Hypothalamus (tissue), 51 donors: ENCODE results near the gene ERGIC1.

ENCODE experiments used
- DNase-seq, 51 donors: peaks; one replicate each; lab custom pipeline; 2025; lab: John Stamatoyannopoulos, UW

Gene ERGIC1

DNA sequence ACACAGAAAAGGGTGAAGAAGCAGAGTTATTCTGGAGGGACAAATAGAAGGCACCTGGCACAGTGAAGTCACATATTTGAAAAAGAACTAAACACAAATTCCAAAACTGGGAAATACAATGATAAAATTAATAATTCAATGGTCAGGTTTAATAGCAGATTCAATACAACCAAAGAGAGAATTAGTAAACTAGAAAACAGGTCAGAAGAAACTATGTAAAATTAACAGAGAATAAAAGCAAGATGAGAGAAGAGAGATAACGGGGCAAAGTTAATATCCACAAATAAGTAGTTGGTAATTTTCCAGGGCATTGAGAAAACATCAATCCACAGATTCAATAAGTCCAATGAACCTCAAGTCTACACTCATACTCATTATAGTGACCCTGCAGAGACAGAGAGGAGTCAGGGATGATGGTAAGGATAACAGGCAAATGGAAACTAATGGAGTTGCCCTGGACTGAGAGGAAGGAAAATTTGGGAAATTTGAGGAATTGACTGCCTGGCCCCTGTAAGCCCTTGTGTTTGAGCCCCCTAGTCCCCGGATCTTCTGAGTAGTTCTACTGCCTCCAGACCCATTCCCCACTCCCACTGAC lies 8.3 kb upstream of the ERGIC1 start:
- DNase-seq: no peak

DNA sequence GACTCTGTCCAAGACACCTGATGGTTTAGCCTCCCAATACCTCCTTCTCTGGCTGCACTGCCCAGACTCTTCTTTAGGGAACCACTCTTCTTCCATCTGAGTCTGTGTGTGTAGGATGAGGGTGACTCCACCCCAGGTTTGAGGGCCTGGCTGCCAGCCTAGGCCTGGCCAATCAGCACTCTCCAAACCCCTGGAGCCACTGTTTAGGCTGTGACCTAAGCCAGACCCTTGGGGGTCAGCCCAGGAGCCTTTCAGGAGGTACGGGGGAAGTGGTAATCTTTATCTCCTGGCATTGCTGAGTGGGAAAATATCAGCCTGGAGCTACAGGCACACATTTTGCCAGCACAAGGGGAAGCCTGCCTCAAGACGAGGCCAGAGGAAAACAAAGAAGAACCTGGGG lies 6.2 kb upstream of the ERGIC1 start:
- no peak for DNase-seq

DNA sequence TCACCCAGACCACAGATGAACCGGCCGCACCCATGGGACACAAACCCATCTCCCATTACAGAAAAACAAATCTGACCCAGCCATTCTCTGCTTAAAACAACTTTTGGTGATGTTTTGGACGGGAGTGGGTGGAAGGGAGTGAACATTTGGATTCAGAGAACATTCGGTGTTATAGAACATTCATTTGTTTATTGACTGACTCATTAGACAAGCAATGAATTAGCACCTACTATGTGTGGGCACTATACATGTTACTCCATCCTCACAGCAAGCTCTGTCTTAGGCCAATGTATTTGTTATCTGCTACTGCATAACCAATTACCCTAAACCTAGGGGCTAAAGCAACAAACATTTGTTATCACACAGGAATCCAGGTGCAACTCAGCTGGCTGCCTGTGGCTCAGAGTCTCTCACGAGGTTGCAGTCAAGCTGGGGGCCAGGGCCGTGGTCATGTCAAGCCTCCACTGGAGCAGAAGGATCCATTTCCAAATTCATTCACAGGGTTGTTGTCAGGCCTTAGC lies 5.1 kb upstream of the ERGIC1 start:
- DNase-seq: no peak

DNA sequence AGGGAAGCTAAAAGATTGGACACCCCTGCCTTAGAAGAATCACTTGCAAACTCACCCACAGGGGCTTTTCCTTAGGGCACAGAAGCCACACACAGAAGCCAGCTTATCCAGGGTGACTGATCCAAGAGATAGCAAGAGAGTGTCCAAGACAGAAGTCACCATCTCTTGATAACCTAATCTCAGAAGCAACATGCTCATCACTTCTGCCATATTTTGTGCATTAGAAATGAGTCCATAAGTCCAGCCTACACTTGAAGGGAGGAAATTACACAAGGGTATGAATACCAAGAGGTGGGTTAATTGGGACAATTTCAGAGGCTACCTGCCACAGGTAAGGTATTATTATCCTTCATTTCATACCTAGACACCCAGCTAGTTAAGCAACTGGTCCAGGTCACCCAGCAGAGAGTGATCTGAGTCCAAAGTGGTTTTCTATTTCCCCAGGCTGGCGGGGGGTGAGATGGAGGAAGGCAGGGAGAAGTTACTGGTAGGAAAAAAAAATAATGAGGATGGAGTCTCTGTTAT lies 3.7 kb upstream of the ERGIC1 start:
- no peak for DNase-seq

DNA sequence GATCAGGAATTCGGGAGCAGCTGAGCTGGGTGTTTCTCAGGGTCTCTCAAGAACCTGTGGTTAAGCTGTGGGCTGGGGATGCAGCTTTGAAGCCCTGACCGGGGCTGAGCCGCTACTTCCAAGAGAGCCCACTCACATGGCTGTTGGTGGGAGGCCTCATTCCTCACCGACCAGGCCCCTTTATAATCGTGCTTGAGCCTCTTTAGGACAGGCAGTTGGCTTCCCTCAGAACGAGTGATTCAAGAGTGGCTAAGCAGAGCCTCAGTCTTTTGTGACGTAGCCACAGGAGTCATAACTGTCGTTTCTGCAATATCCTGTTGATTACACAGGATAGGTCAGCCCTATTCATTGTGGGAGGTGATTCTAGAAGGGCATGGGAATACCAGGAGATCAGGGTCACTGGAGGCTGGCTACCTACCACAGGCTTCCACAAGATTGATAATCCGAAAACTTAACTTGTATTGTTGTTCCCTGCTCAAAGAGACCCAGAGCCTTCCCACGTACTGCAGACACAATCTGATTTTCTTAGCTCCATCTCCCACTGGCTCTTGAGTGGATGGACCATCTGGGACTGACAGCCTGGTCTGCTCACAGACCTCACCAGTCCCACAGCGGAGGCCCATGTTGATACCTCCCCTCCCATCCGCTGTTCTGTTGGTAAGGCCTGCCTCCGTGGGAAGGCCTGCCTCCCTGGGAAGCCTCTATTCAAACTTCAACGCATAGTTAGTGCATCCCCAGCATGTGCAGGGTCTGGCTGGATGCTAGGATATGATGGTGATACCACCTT lies 3.0 kb upstream of the ERGIC1 start:
- no peak for DNase-seq

DNA sequence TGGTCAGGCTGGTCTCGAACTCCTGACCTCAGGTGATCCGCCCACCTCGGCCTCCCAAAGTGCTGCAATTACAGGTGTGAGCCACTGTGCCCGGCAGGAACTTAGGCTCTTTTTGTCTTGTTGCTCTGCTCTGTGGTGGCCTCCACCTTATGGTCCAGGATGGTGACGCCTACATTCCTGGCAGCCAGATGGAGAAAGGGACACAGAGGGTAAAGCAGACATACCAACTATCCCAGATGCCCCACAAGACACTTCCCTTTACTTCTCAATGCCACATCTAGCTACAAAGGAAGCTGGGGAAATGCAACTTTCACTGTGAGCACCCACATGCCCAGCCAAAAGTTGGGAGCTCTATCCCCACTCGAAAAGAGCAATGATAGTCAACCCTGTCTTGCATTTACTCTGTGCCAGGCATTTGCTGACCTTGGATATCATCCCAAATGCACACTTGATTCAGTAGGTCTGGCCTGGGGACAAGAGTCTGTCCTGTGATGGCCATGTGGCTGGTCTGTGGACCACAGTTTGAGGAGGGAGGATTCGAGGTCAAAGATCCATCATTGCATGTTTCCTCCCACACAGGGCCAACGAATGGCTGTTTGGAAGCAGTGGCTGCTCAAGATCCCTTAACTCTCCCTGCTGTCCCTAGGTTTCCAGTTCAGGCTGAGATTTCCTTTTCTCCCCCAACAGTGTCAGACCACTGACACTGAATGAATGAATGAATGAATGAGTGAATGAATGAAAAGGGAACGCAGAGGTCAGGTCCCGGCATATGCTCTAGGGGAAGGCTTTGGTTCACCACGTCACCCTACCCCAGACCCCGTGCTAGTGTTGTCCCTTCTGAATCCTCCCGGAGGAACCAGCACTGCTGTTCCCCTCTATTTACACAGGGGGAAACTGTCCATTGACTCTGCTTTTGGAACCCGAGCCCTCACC lies 1.4 kb upstream of the ERGIC1 start:
- no peak for DNase-seq

DNA sequence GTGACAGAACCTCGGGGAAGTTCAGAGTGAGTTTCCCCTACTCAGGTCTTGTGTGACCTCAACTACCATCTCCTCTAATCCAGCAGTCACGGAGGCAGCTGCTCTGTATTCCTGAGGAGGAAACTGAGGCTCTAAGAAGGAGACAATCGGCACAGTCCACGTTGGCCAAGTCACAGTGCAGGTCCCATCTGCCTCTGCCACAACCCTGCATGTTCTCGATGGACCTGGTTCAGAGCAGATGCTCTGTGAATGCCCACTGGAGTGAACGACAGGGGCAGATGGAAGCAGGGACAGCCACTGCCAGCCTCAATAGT lies 722 bp upstream of the ERGIC1 start:
- DNase-seq: no peak

DNA sequence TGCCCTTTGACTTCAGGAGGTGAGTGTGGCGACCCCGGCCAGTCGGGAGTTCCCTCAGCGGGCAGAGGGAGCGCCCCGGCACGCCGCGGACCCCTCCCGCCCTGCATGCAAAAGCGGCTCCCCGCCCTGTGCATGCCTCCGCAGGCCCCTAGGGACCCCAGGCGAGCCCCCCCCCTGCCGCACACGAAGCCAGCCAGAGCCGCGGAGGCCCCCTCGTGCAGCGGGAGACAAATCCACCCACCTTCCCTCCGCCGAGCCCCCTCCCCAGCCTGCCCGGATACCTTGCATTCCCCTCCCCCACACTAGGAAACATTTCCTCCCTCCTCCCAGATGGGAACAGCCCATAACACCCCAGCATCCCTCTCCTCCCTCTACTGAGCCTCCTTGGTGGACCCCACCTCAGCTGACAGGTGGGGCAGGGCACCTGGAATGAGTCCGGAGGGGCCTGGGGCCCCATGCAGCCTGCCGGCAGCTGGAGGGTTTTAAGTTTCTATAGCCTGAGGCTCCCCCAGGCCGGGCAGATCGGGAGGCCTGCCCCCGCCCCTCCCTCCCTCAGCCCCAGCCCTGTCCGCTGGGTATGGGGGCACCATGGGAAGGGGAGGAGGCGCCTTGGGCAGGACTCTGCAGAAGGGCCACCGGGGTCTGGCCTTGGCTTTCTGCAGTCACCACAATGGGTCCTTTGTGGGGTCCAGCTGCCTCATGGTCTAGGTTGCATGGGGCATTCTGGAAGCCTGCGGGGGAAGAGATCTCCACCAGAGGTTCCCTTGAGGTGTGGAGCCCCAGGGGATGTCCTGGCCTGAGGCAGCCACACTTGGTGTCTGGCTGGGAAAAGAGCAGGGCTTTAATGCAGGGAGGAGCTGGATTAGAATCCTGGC lies 601 bp downstream of the ERGIC1 start:
- DNase-seq: peak in 23 of 51 donors; percentile 9 to 55 (median 26)

DNA sequence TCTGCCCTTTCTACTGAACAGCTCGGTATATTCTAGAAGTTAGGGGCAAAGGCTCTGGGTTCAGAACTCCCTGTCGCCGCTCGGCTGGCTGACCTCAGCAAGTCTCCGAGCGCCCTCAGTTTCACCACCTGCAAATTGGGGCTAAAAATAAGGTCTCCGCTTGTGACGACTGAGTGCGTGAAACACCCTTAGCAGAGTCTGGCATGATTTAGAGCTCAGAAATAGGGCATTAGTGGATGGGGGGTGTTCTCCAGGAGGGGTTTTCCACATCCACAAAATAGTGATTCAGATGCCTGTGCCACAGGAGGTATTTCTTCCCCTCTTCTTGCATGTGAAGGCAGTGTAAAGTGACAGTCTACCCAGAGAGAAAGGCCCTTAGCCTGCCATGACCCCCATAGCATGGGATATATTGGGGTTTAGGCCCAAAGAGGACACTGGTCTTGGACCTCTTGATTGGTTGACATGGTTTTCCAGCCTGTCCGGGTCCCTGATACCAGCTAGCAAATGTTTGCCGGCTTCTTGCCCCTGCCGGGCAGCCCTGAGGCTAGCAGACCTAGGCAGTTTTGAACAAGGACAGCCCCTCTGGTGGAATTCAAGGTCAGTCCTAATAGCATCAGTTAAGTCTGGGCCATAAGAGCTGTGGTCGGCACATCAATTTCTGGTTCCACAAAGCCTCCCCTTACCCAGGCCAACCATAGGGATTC lies 1.4 kb downstream of the ERGIC1 start:
- no peak for DNase-seq

DNA sequence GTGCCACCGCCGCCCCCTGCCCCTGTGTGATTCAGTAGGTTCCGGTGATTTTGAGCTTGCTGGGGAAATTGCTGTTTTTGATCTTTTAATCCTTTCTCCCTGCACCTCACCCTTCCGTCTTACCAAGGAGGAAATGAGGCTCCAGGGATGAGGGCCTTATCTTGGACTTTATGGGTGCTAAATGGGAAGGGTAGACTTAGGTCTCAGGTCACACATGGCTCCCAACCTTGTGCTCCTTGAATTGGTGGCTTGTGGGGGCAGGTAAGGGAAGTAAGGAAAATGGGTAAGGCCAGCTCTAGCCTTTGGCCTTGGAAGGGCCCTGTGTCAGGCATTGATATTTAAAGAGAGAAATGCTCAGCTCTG lies 1.9 kb downstream of the ERGIC1 start:
- DNase-seq: no peak

DNA sequence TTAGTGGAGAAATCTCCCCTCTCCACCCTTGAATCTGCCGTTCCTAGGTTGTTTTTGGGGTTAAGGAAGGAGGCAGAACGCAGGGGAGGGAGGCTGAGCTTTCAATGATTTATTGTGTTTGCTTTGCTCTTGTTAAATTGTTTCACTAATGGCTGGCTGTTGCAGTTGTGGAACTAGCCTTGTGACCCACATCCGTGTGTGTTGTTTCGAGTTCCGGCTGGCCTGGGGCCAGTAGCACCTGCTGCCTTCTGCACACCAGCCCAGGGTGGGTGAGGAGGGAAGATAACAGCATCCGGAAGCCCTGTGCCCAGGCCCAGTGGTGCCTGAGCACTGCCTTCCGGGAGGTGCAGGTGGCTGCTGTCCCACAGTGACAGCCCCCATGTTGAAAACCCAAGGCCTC lies 3.6 kb downstream of the ERGIC1 start:
- DNase-seq: peak in 8 of 51 donors; percentile 9 to 31 (median 21)

DNA sequence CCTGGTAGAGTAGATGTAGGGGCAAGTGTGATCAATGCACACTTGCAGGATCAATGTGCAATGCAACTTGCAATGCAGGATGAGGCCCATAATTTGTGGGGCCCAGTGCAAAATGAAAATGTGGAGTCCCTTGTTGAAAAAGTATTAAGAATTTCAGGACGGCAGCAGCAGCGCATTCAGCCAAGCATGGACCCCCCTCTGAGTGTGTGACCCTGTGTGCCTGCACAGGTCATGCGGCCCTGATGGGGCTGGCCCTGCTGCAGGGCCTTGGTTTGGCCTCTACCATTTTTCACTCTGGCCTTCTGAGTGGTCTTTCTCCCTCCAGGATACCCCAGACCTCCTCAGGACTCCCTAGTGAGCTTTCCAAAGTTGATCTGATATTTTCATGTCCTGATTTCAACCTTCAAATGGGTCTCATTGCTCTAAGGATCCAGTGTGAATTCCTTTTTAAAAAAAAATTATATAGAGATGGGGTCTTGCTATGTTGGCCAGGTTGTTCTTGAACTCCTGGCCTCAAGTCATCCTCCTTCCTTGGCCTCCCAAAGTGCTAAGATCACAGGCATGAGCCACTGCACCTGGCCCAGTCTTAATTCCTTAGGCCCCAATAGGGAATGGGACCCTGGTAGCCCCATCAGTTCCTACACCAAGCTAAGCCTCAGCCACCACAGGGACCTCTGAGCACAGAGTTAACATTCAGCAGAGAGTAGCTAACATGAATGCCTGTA lies 4.3 kb downstream of the ERGIC1 start:
- DNase-seq: no peak

DNA sequence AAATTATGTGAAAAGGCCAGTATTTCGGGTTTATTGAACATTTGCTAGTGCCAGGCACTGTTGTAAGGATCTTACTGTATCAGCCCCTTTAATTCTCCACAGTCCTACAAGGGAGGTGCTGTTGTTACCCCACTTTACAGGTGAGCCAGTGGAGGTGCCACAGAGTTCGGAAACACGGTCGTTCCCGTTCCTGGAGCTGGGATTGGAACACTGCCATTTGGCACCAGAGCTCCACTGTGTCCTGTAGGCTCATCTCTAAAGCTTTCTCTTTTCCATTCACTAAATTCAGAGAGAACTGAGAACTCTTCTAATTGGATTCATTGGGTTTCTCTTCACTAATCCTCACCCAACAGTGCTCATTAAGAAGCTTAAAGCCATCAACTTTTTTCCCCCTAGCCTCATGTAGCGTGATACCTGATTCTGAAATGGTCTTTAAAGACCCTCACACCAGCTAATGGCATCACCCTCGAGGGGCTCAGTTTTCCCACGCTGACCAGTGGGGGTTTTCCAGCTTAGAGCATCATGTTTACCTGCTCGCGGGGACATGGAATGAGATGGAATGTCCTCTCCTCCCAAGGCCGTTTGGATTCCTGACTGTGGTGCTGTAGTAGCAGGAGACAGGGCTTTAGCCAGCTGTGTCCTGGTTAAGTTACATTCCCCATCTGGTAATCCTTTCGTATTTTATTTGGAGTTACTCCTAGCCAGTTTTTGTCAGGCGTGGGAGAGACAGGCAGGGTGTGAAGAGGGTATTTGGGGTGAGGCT lies 5.8 kb downstream of the ERGIC1 start:
- no peak for DNase-seq

DNA sequence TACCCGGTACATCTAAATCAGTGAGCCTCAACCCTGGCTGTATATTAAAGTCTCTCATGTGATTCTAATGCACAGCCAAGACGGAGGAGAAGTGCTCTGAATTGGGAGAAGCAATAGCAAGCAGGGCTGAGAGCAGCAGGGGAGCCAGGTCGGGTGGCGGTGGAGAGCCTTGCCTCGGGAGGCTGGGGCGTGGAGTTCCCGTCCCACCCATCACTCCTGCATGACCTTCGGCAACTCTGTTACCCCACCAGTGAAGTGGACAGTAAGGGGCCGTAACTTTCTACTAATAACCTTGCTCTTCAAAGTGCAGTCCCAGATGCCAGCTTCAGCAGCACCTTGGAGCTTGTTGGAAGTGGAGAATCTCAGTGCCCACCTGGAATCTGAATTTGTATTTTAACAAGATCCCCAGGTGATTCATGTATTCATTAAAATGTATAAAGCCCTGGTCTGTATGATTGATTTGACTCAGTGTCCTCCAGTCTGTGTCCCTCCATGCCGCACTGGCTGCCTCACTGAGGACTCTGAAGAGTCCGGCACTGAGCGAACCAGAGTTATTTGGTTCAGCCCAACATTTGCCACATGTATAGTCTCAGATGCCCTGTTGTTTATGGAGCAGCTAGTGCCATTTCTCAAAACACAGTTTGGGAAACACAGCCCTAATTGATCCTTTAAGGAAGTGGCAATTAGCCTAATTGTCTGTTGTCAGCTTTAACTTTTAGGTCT lies 6.5 kb downstream of the ERGIC1 start:
- DNase-seq: no peak

DNA sequence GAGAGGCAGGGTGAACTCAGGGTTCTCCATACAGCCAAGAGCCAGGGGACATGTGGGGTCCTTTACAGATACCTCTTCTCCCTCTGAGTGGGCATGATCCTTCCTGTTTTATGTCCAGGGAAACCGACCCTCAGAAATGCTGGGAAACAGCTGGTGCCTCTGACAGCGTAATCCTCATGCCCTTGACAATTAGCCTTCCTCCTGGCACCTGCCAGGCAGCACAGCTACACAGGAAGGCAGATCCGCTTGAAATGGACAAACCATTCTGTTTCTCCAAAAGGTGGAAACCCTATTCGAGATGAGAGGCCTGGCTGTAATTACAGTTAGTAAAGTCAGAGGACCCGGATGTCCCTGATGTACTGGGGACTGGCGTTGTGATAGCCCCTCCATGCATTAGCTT lies 7.2 kb downstream of the ERGIC1 start:
- DNase-seq: no peak

DNA sequence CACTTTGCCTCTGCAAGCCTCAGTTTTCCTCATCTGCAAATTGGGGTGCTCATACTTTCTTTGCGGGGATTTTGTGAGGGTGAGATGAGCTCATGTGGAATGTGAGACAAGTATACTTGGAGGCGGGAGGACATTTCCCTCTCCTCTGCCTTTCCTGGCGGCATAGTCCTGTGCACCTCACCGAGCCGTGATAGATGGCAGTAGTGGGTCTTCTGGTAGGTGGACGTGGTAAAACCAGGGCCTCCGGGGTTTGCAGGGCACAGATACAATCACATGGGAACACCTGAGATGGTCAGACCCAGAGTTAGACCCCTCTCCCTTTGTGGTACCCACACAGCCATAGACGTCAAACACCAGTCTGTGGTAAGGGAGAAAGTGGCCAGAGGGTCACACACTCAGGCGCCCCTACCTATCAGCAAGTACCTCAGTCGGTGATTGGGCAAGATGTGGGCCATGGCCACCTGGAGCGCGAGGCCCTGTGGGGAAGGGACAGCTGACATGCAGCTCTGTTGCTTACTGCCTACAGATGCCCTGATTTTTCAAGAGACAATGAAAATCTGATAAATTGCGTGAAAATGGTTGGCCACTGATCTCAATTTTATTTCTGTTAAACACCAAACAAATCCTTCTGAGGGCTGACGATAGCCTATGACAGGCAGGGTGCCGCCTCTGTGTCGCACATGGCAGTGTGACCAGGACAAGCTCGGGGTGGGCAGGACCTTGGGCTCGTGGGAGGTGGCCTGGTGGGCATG lies 9.9 kb downstream of the ERGIC1 start:
- DNase-seq: no peak

DNA sequence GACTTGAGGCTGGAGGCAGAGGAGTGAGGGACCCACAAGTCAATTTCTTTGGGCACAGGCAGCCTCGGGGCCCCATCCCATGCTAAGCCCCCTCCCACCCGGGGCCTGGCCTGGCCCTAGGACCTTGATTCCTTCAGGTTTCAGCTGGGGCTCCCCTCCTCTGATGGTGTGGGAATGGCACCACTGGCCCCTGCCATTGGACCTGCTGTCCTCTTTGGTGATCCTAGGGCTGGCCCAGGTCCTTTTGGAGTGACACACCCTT lies 10.5 kb downstream of the ERGIC1 start:
- no peak for DNase-seq
